Fibroblast of gingiva (primary cell): ENCODE measurements around the gene PUS10.
A peak's percentile ranks its signal among the peaks of the same experiment; 100 is the strongest.
"Not testable (repeated sequence)": the region's sequence is repeated elsewhere in the genome, so short reads cannot be mapped to it uniquely, and the experiment has no call there.

Experiments
- DNase-seq: peaks from one replicate; pipeline ENCODE4 v3.0.0-alpha.2; 2011; ENCODE audit warnings: low read depth

Gene PUS10

GRCh38 chr2:61011678-61012077, 6.4 kb downstream of the PUS10 start:
- DNase-seq: peak; percentile 30

- DNase-seq: no peak
Measured at GRCh38 chr2:61009355-61009754, 8.7 kb downstream of the PUS10 start.

- DNase-seq: no peak
Measured at GRCh38 chr2:61006486-61007105, 11.5 kb downstream of the PUS10 start.

- DNase-seq: no peak
Measured at GRCh38 chr2:61005736-61006135, 12.3 kb downstream of the PUS10 start.

GRCh38 chr2:60998628-60999545, 19.2 kb downstream of the PUS10 start:
- DNase-seq: peak; percentile 33

GRCh38 chr2:60994131-60994530, 23.9 kb downstream of the PUS10 start:
- no peak for DNase-seq

GRCh38 chr2:60992985-60993392, 25.1 kb downstream of the PUS10 start:
- DNase-seq: no peak

- DNase-seq: no peak
Measured at GRCh38 chr2:60991644-60992043, 26.4 kb downstream of the PUS10 start.

- no peak for DNase-seq
Measured at GRCh38 chr2:60989259-60989658, 28.8 kb downstream of the PUS10 start.

GRCh38 chr2:60987656-60988055, 30.4 kb downstream of the PUS10 start:
- DNase-seq: not testable (repeated sequence)

- DNase-seq: no peak
Measured at GRCh38 chr2:60987041-60987440, 31.0 kb downstream of the PUS10 start.

GRCh38 chr2:60984720-60985119, 33.3 kb downstream of the PUS10 start:
- no peak for DNase-seq

- DNase-seq: not testable (repeated sequence)
Measured at GRCh38 chr2:60982066-60982465, 36.0 kb downstream of the PUS10 start.

GRCh38 chr2:60980071-60980815, 37.8 kb downstream of the PUS10 start:
- DNase-seq: no peak

GRCh38 chr2:60979231-60979630, 38.8 kb downstream of the PUS10 start:
- DNase-seq: no peak

GRCh38 chr2:60977562-60977895, 40.5 kb downstream of the PUS10 start:
- no peak for DNase-seq

- DNase-seq: no peak
Measured at GRCh38 chr2:60976875-60977561, 41.0 kb downstream of the PUS10 start.

- no peak for DNase-seq
Measured at GRCh38 chr2:60976256-60976850, 41.7 kb downstream of the PUS10 start.

- DNase-seq: no peak
Measured at GRCh38 chr2:60974652-60975051, 43.4 kb downstream of the PUS10 start.

GRCh38 chr2:60973705-60974104, 44.4 kb downstream of the PUS10 start:
- no peak for DNase-seq

- no peak for DNase-seq
Measured at GRCh38 chr2:60972889-60973656, 45.0 kb downstream of the PUS10 start.
